ENCODE results near the gene YPEL2.
"Not testable (repeated sequence)": the region's sequence is repeated elsewhere in the genome, so short reads cannot be mapped to it uniquely, and the experiment has no call there.

YPEL2 gene

DNA sequence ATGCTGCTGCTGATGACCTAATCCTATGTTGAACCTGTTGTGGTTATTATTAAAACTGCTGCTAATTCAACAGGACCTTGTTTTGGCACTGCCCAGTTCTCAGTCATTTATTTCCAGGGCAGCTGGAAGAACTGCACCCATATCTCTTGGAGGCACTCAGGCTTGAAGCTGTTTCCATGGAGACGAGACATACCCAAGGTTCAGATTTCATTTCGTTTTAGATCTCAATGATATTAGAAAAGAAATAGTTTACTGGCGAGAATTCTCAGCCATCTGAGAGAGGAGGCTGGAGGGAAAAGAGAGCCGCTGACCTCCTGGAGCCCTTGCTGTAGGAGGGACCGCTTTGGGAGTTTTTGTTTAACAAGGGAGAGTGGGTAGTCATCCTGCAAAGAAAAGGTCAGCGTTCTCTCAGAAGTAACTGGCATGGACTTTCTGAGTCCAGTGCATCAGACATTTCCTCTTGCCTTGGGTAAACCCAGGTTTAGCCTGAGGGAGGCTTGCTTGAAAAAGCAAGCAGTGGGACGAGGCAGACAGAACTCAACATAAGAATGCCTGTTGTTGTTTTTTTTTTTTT, 75.4 kb downstream of the YPEL2 start:
- no peak for DNase-seq

DNA sequence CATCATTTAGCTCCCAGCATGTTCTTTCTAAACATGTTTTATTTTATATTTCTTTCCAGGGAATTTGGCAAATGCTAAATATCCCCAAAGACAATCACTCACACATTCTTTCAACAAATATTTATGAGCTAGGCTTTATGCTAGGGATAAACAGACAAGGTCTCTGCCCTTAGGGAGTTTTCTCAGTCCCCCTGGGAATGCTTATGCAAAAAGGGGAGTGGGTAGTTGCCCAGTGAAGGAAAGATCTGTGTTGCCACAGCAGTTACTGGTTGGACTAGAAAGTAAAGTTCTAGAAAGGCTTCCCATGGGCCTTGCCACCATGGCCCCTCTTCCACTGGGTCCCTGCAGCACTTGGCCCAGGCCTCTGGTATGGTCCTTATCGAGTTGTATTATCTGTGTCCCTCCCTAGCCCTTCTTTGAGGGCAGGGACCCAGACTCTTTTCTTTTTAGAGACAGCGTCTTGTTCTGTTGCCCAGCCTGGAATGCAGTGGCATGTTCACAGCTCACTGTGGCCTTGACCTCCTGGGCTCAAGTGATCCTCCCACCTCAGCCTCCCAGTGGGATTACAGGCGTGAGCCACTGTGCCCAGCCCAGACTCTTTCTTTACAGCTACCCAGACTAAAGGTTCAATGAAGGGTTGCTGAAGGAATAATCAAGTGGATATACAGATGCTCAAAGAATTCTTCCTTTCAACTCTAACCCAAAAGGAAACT, 78.0 kb downstream of the YPEL2 start:
- no peak for DNase-seq

GRCh38 chr17:59410049-59410437, 78.6 kb downstream of the YPEL2 start:
- no peak for DNase-seq

DNA sequence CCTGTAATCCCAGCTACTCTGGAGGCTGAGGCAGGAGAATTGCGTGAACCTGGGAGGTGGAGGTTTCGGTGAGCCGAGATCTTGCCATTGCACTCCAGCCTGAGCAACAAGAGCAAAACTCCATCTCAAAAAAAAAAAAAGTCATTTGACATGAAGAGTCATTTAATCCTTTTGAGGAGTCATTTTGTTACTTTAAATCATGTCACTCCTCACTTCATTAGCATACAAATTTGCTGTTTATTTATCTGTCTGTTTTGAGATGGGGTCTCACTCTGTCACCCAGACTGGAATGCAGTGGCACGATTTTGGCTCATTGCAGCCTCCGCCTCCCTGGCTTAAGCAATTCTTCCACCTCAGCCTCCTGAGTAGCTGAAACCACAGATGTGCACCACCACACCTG, 81.0 kb downstream of the YPEL2 start:
- not testable (repeated sequence) for DNase-seq

DNA sequence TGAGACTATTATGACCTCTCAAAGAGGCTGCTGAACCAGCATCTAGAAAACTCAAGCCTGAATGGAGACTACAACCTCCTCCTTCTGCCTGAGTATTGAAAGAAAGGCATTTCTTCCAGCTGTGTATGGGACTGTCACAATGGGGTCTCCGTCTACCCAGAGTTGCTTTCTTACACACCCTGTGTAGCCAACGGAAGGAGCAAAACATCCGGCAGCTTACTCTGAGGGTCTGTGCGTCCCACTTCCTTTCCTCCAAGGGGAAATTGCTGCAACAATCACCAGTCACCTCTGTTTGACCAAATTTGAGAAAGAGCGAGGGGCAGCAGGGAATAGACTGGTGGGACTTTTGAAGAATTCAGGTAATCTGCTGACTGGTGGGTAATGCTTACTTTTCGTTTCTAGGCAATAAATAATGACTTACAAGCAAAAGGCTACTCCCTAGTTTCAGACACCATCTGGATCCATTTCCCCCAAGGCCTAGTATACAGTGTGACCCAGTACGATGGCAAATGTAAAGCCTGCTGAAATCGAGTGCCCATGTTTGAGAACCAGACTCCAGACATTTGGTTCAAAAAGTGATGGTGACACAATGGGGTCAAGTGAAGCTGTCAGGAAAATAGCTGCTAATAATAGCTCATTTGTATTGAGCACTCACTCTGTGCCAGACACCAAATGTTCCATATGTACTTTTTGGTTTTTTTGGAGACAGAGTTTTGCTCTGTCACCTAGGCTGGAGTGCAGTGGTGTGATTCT, 81.7 kb downstream of the YPEL2 start:
- no peak for DNase-seq

DNA sequence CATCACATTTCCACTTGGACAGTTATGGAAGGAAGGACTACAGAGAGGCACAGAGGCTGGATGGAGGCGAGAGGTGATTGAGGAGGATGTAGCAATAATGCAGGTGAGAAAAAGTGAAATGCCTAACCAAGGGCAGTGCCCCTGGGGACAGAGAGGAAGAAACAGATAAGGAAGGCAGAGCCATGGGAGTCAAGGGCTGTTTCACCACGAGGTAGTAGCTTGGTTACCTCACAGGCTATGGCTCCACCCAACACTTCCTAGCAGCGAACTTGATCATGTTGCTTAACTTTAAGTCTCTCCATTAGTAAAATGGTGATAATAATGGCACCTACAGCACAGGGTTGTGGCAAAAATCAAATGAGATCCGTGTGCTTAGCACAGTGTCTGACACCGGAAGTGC, 83.9 kb downstream of the YPEL2 start:
- DNase-seq = no peak

DNA sequence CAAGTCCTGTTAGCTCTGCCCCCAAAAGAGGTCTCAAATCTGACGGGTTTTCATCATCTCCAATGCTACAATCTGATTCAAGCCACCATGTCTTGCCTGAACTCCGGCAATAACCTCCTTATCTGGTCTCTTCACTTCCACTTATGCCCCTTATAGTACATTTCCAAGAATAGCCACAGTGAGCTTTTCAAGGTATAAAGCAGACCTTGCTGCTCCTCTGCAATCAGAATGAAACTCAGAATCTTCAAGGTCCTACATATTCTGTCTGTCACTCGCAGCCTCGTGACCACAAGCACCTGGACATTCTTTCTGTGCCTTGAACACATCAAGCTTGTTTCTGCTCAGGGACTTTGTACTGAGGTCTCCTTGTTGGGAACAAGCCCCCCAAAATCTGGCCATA, 84.7 kb downstream of the YPEL2 start:
- no peak for DNase-seq

GRCh38 chr17:59417452-59417851, 86.0 kb downstream of the YPEL2 start:
- DNase-seq = no peak

DNA sequence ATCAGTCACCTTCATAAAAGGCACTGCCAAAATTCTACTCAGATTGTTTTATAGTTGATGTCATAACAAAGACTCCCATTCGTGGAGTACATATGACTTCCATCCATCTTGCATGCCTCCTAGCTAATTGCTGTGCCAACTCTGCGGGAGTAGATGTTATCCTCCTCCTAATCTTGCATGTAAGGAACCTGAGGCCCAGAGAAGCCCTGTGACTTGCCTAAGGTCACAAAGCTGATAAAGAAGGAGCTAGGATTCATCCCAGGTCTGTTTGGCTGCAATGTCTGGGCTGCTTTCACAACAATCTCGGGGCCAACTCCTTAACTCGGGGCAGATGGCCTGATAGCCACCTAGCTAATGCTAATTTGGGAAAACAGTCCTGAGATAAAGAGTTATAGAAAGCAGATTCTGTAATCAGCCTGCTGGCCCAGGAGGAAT, 87.3 kb downstream of the YPEL2 start:
- no peak for DNase-seq

DNA sequence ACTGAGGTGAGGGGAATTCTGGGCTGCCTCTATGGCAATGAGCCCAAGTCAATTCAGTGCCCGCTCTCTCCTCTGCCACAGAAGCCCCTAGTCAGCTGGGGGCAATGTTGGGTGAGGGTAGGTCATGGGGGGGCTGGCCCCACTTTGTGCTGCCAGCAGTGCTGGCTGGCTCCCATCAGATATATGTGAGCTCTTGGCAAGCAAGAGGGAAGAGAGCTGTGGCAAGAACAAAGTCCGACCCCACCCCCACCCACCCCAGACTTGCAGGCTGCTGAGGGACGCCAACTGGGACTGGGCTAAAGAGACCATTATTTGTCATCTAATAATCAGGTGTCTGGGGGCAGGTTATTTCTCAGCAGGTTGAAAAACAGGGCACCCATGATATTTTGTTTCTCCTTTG, 89.4 kb downstream of the YPEL2 start:
- no peak for DNase-seq

GRCh38 chr17:59421722-59422121, 90.3 kb downstream of the YPEL2 start:
- DNase-seq = no peak

DNA sequence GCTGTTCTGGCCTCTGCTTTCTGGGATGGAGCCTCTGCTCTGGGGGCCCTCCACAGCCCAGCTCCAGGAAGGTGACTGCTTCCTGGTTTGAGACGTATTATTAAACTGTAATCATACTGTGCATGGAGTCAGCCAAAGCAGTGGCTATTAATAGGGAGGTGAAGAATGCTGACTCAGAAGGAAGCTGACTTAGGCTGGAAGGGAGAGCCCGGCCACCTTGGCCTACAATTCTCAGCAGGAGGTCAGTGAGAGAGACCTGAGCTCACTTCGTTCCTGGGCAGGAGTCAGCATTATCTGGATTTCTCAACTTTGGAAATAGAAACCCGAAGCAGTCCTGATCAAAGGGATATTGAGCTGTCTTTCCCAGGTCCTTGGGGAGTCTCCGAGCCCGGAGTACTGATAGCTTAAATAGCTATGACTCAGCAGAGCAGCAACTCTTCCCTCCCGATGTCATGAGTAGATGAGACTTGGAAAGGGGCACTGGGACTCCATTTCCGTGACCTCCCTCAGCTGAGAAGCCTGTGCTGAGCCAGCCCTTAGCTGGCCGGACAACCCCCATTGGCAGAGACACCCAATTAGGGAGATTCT, 91.8 kb downstream of the YPEL2 start:
- DNase-seq = no peak

DNA sequence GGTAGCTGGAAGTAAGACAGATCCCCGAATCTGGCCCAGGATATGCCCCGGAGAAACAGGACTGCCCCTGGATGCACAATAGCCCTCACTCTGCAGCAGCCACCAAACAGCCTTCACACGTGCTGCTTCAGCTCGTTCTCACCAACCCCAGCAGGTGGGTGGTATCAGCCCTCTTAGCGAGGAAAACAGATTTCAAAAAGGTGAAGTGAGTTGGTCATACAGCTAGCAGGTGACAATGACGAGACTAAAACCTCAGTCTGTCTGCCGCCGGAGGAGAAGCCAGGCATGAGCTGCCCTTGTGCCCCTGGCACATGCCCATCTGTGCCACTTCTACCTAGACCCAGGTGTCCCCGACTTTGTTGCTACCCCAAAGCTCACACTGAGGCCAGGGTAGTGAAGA, 92.4 kb downstream of the YPEL2 start:
- no peak for DNase-seq

DNA sequence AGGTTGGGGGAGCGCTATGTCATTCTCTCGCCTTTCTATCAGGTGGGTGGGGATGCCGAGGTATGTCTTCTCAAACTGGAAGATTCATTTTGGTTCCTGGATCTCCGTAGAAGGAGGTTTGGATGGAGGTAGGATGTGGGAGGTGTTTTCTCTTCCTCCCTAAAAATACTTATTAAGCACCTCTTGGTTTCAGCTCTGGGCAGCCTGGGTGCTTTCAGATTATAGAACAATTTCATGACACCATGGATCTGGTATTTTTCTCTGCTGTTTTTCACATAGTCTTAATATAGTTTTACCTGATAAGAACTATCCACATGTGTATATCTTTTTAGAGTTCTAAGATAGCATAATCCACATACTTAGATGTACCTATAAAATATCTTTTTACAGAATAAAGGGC, 92.9 kb downstream of the YPEL2 start:
- DNase-seq = no peak

DNA sequence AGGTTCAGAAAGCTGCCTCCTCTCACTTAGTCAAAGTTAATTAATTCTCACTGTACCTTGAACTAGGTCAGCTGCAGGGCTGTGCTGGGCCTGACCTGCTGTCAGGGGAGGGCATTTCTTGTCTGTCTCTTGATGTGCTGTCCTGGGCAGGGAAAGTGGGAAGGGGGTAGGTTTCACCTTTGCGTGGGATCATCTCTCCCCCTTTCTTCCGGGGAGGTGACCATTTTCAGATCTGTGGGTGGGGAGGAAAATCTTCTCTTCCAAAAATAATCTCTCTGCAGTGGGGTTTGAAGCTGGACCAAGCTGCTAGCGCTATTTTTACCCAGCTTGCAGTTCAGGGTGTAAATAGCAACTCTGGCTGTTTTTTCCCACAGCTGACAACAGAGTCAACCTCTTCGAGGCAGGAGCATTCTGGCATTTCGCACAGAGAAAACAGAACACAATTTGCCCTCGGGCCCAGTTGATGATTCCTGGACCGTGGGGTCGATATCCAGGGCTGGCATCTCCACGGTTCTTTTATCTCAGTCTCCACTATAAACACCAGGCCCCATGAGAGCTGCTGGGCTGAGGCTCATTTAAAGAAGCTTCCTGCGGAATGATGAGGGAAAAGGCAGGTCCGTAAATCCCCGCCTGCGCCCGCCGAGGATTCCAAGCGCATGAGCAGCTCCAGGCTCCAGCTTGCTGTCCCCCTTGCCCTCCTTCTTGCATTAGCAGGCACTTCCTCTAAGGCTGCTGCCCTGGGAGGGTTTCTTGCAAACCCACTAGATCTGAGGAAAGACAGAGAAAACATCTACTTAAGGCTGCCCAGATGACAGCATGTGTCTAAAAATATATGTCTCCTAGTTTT, 93.9 kb downstream of the YPEL2 start:
- no peak for DNase-seq

DNA sequence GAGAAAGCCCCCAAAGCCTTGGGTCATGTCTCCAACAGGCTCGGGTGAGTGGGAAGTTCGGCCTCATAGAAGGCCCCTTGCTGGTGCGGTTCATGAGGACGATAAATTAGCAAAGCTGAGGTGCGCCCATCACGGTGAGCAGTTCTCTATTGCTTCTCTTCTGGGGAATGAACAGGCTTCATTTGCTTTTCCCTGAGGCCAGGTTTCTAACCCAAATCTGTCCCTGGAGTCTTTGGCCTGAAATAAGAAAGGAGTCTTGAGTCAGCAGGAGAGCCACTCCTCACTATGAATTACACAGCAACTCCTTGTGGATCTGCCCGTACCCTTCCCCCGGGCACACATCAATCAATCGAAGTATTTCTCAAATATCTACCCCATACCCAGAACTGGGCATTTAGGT, 94.6 kb downstream of the YPEL2 start:
- DNase-seq = no peak

- peak; percentile 75 for DNase-seq
These were observed 96.0 kb downstream of the YPEL2 start for GRCh38 chr17:59427425-59427921.

GRCh38 chr17:59427996-59428395, 96.5 kb downstream of the YPEL2 start:
- no peak for DNase-seq

DNA sequence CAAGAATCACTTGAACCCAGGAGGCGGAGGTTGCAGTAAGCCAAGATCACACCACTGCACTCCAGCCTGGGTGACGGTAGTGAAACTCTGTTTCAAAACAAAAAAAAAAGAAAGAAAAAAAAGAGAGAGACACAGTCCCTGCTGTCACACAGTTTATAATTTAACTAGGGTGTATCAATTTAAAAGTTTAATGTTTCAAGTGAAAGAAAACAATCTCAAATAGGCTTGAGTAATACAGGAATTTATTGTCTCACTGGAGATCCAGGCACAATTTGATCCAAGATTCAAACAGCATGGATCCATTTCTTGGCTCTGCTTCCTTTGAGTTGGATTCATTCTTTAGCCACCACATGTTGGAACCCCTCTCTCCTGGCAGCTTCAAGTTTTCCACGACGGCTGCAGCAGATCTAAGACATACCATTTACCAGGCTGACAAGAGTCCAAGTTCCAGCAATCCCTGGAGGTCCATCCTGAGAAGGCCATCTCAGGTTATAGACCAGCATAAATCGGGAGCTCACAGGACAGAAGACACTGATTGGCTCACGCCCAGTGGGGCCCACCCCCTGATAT, 97.5 kb downstream of the YPEL2 start:
- DNase-seq = no peak

DNA sequence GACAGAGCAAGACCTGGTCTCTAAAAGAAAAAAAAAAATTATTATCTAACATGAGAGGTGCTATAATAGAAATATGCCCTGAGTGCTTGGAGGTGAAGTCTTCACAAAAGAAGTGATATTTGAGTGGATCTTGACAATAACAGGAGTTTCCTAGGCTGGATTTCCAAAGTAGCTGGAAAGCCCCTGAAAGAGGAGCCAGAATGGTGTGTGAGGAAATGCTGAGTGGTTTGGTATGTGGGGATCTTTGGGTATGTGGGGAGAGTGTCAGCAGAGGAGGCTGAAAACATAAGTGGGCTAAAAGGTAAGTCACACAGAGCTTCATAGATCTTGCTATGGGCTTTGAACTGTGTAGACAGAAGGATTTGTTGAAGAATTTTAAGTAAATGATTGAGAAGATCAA, 100.1 kb downstream of the YPEL2 start:
- no peak for DNase-seq

GRCh38 chr17:59432657-59433056, 101.2 kb downstream of the YPEL2 start:
- DNase-seq = no peak

GRCh38 chr17:59433586-59433985, 102.1 kb downstream of the YPEL2 start:
- DNase-seq = no peak

All from activated effector memory CD4-positive, alpha-beta T cell treated with anti-CD3 and anti-CD28 coated beads, Interleukin-2, amount 50 U/mL, for 16 hours (primary cell).